HG03039 (cell line): ENCODE measurements around the gene USP10.

Experiments used
- ATAC-seq: cut with Tn5 transposase; IDR thresholded peaks from one replicate; pipeline ENCODE4 v1.9.1; 2021; ENCODE audit warnings: mild to moderate bottlenecking, moderate library complexity; ENCODE audit not compliant: unreplicated experiment

The USP10 gene

GRCh38 chr16:84768061-84768807 lies 68.4 kb downstream of the USP10 start:
- ATAC-seq = no peak

GRCh38 chr16:84768808-84769197 lies 69.0 kb downstream of the USP10 start:
- ATAC-seq = no peak

- ATAC-seq = no peak
Measured at GRCh38 chr16:84769416-84769815, 69.6 kb downstream of the USP10 start.

GRCh38 chr16:84773312-84773711 lies 73.5 kb downstream of the USP10 start:
- ATAC-seq = no peak

GRCh38 chr16:84774810-84775209 lies 75.0 kb downstream of the USP10 start:
- no peak for ATAC-seq

- no peak for ATAC-seq
Measured at GRCh38 chr16:84775262-84775810, 75.5 kb downstream of the USP10 start.

GRCh38 chr16:84777435-84777834 lies 77.6 kb downstream of the USP10 start:
- no peak for ATAC-seq

- ATAC-seq = no peak
Measured at GRCh38 chr16:84778720-84779119, 78.9 kb downstream of the USP10 start.

- no peak for ATAC-seq
Measured at GRCh38 chr16:84780063-84780462, 80.3 kb downstream of the USP10 start.

- ATAC-seq = no peak
Measured at GRCh38 chr16:84780544-84781376, 81.0 kb downstream of the USP10 start.

- ATAC-seq = no peak
Measured at GRCh38 chr16:84782846-84783245, 83.0 kb downstream of the USP10 start.

GRCh38 chr16:84785843-84786581 lies 86.2 kb downstream of the USP10 start:
- ATAC-seq = no peak

GRCh38 chr16:84786605-84787262 lies 86.9 kb downstream of the USP10 start:
- ATAC-seq = no peak

- no peak for ATAC-seq
Measured at GRCh38 chr16:84787263-84787622, 87.4 kb downstream of the USP10 start.

GRCh38 chr16:84788920-84789391 lies 89.2 kb downstream of the USP10 start:
- no peak for ATAC-seq

GRCh38 chr16:84789431-84789830 lies 89.6 kb downstream of the USP10 start:
- no peak for ATAC-seq

GRCh38 chr16:84790301-84790700 lies 90.5 kb downstream of the USP10 start:
- no peak for ATAC-seq

GRCh38 chr16:84791088-84791487 lies 91.3 kb downstream of the USP10 start:
- ATAC-seq = no peak

GRCh38 chr16:84791501-84791900 lies 91.7 kb downstream of the USP10 start:
- no peak for ATAC-seq

GRCh38 chr16:84794186-84794585 lies 94.4 kb downstream of the USP10 start:
- ATAC-seq = no peak

GRCh38 chr16:84794626-84795025 lies 94.8 kb downstream of the USP10 start:
- ATAC-seq = no peak
